Measurements from ENCODE around the gene DRAM1. TPM values are rescaled to one million over a fixed set of nuclear protein-coding genes. Genes with fewer than 3 reads are reported as not detected.

The DRAM1 gene
- total and polyA plus RNA-seq, 4 donors = 4.0 to 5.3 (median 4.6) TPM

GRCh38 chr12:101931498-101932326, 54.3 kb downstream of the DRAM1 start:
- no peak overlapping the region for H3K27ac ChIP-seq (ENCODE audit: low read depth, low read length)
- no peaks in the 10 kb centered on the region for H3K9me3 ChIP-seq (ENCODE audit: control insufficient read depth, insufficient read depth, low read length)
- H3K4me1 ChIP-seq (ENCODE audit: control insufficient read depth, insufficient read depth, low read length) = no peaks in the 10 kb centered on the region
- no peaks in the 10 kb centered on the region for H3K36me3 ChIP-seq (ENCODE audit: control insufficient read depth, insufficient read depth, low read length)
- H3K27me3 ChIP-seq (ENCODE audit: control insufficient read depth, insufficient read depth, low read length) = no peaks in the 10 kb centered on the region
- no peak overlapping the region for H3K4me3 ChIP-seq (ENCODE audit: low read depth, low read length)
- no peak for DNase-seq (ENCODE audit: low read depth in 4 of 6, low spot score in 6 of 6)
- 81% methylated on average over 3 of the region's 5 CpGs for WGBS (ENCODE audit: insufficient coverage)

GRCh38 chr12:101933866-101934514, 56.6 kb downstream of the DRAM1 start:
- H3K27ac ChIP-seq (ENCODE audit: low read depth, low read length) = no peak overlapping the region
- no peak overlapping the region for H3K4me3 ChIP-seq (ENCODE audit: low read depth, low read length)
- DNase-seq (ENCODE audit: low read depth in 4 of 6, low spot score in 6 of 6) = peak in 1 of 6 donors; percentile 35
- H3K9me3 ChIP-seq (ENCODE audit: control insufficient read depth, insufficient read depth, low read length) = no peaks in the 10 kb centered on the region
- H3K4me1 ChIP-seq (ENCODE audit: control insufficient read depth, insufficient read depth, low read length) = no peaks in the 10 kb centered on the region
- H3K36me3 ChIP-seq (ENCODE audit: control insufficient read depth, insufficient read depth, low read length) = no peaks in the 10 kb centered on the region
- 56% methylated on average over 4 of the region's 5 CpGs for WGBS (ENCODE audit: insufficient coverage)
- no peaks in the 10 kb centered on the region for H3K27me3 ChIP-seq (ENCODE audit: control insufficient read depth, insufficient read depth, low read length)

- WGBS (ENCODE audit: insufficient coverage) = 78% methylated on average over 7 of the region's 9 CpGs
- no peaks in the 10 kb centered on the region for H3K4me1 ChIP-seq (ENCODE audit: control insufficient read depth, insufficient read depth, low read length)
Measured at GRCh38 chr12:101935890-101936746, 58.7 kb downstream of the DRAM1 start.

GRCh38 chr12:101939306-101939705, 61.9 kb downstream of the DRAM1 start:
- no peak for DNase-seq (ENCODE audit: low read depth in 4 of 6, low spot score in 6 of 6)
- H3K4me3 ChIP-seq (ENCODE audit: low read depth, low read length) = no peak overlapping the region
- H3K27me3 ChIP-seq (ENCODE audit: control insufficient read depth, insufficient read depth, low read length) = no peaks in the 10 kb centered on the region
- H3K4me1 ChIP-seq (ENCODE audit: control insufficient read depth, insufficient read depth, low read length) = no peaks in the 10 kb centered on the region
- WGBS (ENCODE audit: insufficient coverage) = 100% methylated on average over 2 of the region's 3 CpGs
- H3K36me3 ChIP-seq (ENCODE audit: control insufficient read depth, insufficient read depth, low read length) = no peaks in the 10 kb centered on the region
- no peaks in the 10 kb centered on the region for H3K9me3 ChIP-seq (ENCODE audit: control insufficient read depth, insufficient read depth, low read length)
- no peak overlapping the region for H3K27ac ChIP-seq (ENCODE audit: low read depth, low read length)

More at GRCh38 chr12:101935890-101936746, 58.7 kb downstream of the DRAM1 start:
- DNase-seq (ENCODE audit: low read depth in 4 of 6, low spot score in 6 of 6) = peak in 1 of 6 donors; percentile 38
- no peak overlapping the region for H3K4me3 ChIP-seq (ENCODE audit: low read depth, low read length)
- H3K36me3 ChIP-seq (ENCODE audit: control insufficient read depth, insufficient read depth, low read length) = no peaks in the 10 kb centered on the region
- H3K27me3 ChIP-seq (ENCODE audit: control insufficient read depth, insufficient read depth, low read length) = no peaks in the 10 kb centered on the region
- no peaks in the 10 kb centered on the region for H3K9me3 ChIP-seq (ENCODE audit: control insufficient read depth, insufficient read depth, low read length)
- peak overlapping the region; percentile 61 for H3K27ac ChIP-seq (ENCODE audit: low read depth, low read length)

- Histone ChIP-seq H3K9me3 (ENCODE audit: control insufficient read depth, insufficient read depth, low read length) (no peaks in the 10 kb centered on the region), H3K4me1 (ENCODE audit: control insufficient read depth, insufficient read depth, low read length) (no peaks in the 10 kb centered on the region), H3K27me3 (ENCODE audit: control insufficient read depth, insufficient read depth, low read length) (no peaks in the 10 kb centered on the region), H3K27ac (ENCODE audit: low read depth, low read length) (no peak overlapping the region), H3K36me3 (ENCODE audit: control insufficient read depth, insufficient read depth, low read length) (no peaks in the 10 kb centered on the region), H3K4me3 (ENCODE audit: low read depth, low read length) (no peak overlapping the region)
- no CpG with 5 or more reads among the region's 3 CpGs for WGBS (ENCODE audit: insufficient coverage)
- peak; percentile 41 to 93 (median 64) for DNase-seq (ENCODE audit: low read depth in 4 of 6, low spot score in 6 of 6)
Measured at GRCh38 chr12:101939856-101940265, 62.5 kb downstream of the DRAM1 start.

GRCh38 chr12:101940400-101940950, 63.1 kb downstream of the DRAM1 start:
- Histone ChIP-seq H3K4me1 (ENCODE audit: control insufficient read depth, insufficient read depth, low read length) (no peaks in the 10 kb centered on the region), H3K9me3 (ENCODE audit: control insufficient read depth, insufficient read depth, low read length) (no peaks in the 10 kb centered on the region), H3K27me3 (ENCODE audit: control insufficient read depth, insufficient read depth, low read length) (no peaks in the 10 kb centered on the region), H3K27ac (ENCODE audit: low read depth, low read length) (no peak overlapping the region), H3K36me3 (ENCODE audit: control insufficient read depth, insufficient read depth, low read length) (no peaks in the 10 kb centered on the region), H3K4me3 (ENCODE audit: low read depth, low read length) (no peak overlapping the region)
- WGBS (ENCODE audit: insufficient coverage) = no CpG with 5 or more reads among the region's 5 CpGs
- DNase-seq (ENCODE audit: low read depth in 4 of 6, low spot score in 6 of 6) = no peak

- no peak for DNase-seq (ENCODE audit: low read depth in 4 of 6, low spot score in 6 of 6)
- Histone ChIP-seq H3K36me3 (ENCODE audit: control insufficient read depth, insufficient read depth, low read length) (no peaks in the 10 kb centered on the region), H3K27ac (ENCODE audit: low read depth, low read length) (no peak overlapping the region), H3K4me3 (ENCODE audit: low read depth, low read length) (no peak overlapping the region), H3K27me3 (ENCODE audit: control insufficient read depth, insufficient read depth, low read length) (no peaks in the 10 kb centered on the region), H3K4me1 (ENCODE audit: control insufficient read depth, insufficient read depth, low read length) (no peaks in the 10 kb centered on the region), H3K9me3 (ENCODE audit: control insufficient read depth, insufficient read depth, low read length) (no peaks in the 10 kb centered on the region)
- 100% methylated on average over 1 of the region's 4 CpGs for WGBS (ENCODE audit: insufficient coverage)
Measured at GRCh38 chr12:101941306-101942249, 64.2 kb downstream of the DRAM1 start.

- Histone ChIP-seq H3K36me3 (ENCODE audit: control insufficient read depth, insufficient read depth, low read length) (no peaks in the 10 kb centered on the region), H3K4me1 (ENCODE audit: control insufficient read depth, insufficient read depth, low read length) (no peaks in the 10 kb centered on the region), H3K27me3 (ENCODE audit: control insufficient read depth, insufficient read depth, low read length) (no peaks in the 10 kb centered on the region), H3K9me3 (ENCODE audit: control insufficient read depth, insufficient read depth, low read length) (no peaks in the 10 kb centered on the region), H3K4me3 (ENCODE audit: low read depth, low read length) (no peak overlapping the region), H3K27ac (ENCODE audit: low read depth, low read length) (no peak overlapping the region)
- 100% methylated on average over 1 of the region's 1 CpG for WGBS (ENCODE audit: insufficient coverage)
- DNase-seq (ENCODE audit: low read depth in 4 of 6, low spot score in 6 of 6) = no peak
Measured at GRCh38 chr12:101942250-101942605, 64.8 kb downstream of the DRAM1 start.
